Mucosa of rectum (tissue), 2 donors: ENCODE data around the gene ARID5B.
A peak's percentile ranks its signal among the peaks of the same experiment; 100 is the strongest.

Experiments used
- H3K27ac ChIP-seq, 2 donors: one replicate each; pipeline ENCODE4 v1.7.0; 2013; ENCODE audit warnings: inconsistent platforms in 2 of 2, low read depth in 2 of 2, low read length in 2 of 2
- H3K27me3 ChIP-seq, 2 donors: one replicate each; pipeline ENCODE4 v1.7.0; 2013; ENCODE audit warnings: low read length in 2 of 2; ENCODE audit not compliant: control insufficient read depth in 2 of 2, insufficient read depth in 2 of 2
- H3K36me3 ChIP-seq, 2 donors: one replicate each; pipeline ENCODE4 v1.7.0; 2013; ENCODE audit warnings: low read length in 2 of 2; ENCODE audit not compliant: control insufficient read depth in 2 of 2, insufficient read depth in 2 of 2
- H3K4me1 ChIP-seq, 2 donors: one replicate each; pipeline ENCODE4 v1.7.0; 2013; ENCODE audit warnings: low read length in 2 of 2, mild to moderate bottlenecking in 1 of 2; ENCODE audit not compliant: control insufficient read depth in 2 of 2, insufficient read depth in 2 of 2
- H3K4me3 ChIP-seq, 2 donors: one replicate each; pipeline ENCODE4 v1.7.0; 2013; ENCODE audit warnings: low read length in 2 of 2
- H3K9ac ChIP-seq, 2 donors: one replicate each; pipeline ENCODE4 v1.7.0; 2013; ENCODE audit warnings: low read length in 2 of 2, low read depth in 1 of 2, mild to moderate bottlenecking in 1 of 2
- H3K9me3 ChIP-seq, 2 donors: one replicate each; pipeline ENCODE4 v1.7.0; 2013; ENCODE audit warnings: low read length in 2 of 2; ENCODE audit not compliant: control insufficient read depth in 2 of 2
- donor health status: healthy.
- donor health status: Normal muscosa, but diverticular disease.

The ARID5B gene

DNA sequence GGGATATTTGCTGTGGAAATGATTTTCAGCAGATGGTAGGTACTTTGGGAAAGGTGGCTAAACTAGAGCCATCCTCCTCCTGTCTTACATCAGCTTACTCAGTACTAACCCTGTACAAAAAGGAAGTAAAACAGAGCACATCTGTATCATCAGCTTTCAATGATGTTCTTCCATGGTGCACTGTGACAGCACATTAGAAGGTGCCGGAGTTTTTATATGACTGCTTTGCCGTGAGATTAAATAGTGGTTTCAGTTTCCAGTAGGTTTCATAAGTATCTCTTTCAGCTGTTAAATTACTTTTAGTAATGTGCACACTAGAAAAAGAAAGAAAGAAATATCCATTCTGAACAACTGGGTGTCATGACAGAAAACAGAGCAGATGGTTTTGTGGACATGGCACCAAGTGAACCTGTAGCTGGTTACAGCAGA is 86.5 kb downstream of the ARID5B start:
- H3K4me1 ChIP-seq, result peaks cover 17 to 23% of the 10 kb centered on the region in 2 donors
- H3K9me3 ChIP-seq, result no peaks in the 10 kb centered on the region
- H3K9ac ChIP-seq, result no peak overlapping the region
- no peaks in the 10 kb centered on the region for H3K27me3 ChIP-seq
- peak overlapping the region in 1 of 2 donors; percentile 26 for H3K4me3 ChIP-seq
- peak overlapping the region; percentile 59 to 61 for H3K27ac ChIP-seq
- H3K36me3 ChIP-seq, result no peaks in the 10 kb centered on the region

DNA sequence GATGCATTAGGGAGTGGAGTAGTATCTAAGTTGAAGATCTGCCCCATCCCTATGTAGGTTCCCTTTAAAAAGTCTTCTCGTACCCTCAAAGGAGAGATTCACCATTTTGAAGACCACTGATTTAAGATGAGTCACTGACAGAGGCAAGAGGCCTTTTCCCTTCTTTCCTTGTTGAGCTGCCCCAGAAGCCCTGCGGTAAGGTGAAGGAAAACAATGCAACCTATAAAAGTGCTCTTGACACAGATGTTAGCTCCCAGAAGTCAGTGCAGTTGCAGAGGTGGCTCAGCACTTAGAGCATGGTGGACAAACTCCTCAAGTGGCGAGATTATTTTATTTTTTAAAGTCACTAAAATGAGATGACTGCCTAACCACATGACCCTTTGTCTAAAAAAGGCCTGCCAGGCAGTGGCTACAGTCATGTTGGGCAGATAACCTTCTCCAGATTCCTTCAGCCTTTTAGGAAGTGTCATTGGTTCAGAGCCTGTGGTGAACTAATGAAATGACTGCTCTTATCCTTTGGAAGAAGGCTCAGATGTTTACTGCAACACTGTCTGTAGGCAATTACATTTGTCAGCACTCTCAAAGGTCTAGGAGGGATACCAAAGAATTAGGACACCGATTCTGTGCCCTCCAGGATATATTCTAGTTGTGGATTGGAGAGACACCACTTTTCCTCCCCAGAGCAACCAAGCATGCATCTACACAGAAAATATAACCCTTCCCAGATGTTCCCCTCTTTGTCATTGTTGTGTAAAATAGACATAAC is 88.7 kb downstream of the ARID5B start:
- Histone ChIP-seq H3K4me3 (no peak overlapping the region), H3K27me3 (no peaks in the 10 kb centered on the region), H3K4me1 (peaks cover 27 to 32% of the 10 kb centered on the region in 2 donors), H3K27ac (peak overlapping the region in 1 of 2 donors; percentile 4), H3K9ac (no peak overlapping the region), H3K9me3 (no peaks in the 10 kb centered on the region), H3K36me3 (no peaks in the 10 kb centered on the region)

DNA sequence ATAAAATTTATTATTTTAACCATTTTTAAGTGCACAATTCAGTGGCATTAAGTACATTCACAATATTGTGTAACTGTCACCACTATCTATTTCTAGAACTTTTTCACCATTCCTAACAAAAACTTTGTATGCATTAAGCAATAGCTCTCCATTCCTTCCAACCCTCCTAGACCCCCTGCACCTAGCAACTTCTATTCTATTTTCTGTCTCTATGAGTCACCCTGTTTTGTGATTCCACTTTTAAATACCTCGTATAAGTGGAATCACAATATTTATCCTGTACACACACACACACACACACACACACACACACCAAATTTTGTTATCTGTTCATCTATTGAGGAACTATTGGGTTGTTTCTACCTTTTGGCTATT is 89.2 kb downstream of the ARID5B start:
- no peaks in the 10 kb centered on the region for H3K27me3 ChIP-seq
- peaks cover 27 to 37% of the 10 kb centered on the region in 2 donors for H3K4me1 ChIP-seq
- no peaks in the 10 kb centered on the region for H3K9me3 ChIP-seq
- H3K36me3 ChIP-seq, result no peaks in the 10 kb centered on the region
- no peak overlapping the region for H3K4me3 ChIP-seq
- H3K27ac ChIP-seq, result no peak overlapping the region
- H3K9ac ChIP-seq, result no peak overlapping the region

DNA sequence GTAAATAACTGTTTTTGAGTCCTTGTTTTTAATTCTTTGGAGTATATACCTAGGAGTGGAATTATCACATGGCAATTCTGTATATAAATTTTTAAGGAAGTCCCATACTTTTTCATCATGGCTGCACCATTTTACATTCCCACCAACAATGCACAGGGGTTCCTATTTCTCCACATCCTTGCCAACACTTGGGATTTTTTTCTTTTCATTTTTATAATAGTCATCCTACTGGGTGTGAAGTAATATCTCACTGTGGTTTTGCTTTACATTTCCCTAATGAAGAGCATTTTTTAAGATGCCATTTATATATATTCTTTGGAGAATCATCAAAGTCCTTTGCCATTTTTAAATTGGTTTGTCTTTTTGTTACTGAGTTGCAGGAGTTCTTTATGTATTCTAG is 89.7 kb downstream of the ARID5B start:
- no peak overlapping the region for H3K27ac ChIP-seq
- H3K9me3 ChIP-seq, result no peaks in the 10 kb centered on the region
- H3K27me3 ChIP-seq, result no peaks in the 10 kb centered on the region
- no peaks in the 10 kb centered on the region for H3K36me3 ChIP-seq
- no peak overlapping the region for H3K4me3 ChIP-seq
- peaks cover 27 to 37% of the 10 kb centered on the region in 2 donors for H3K4me1 ChIP-seq
- H3K9ac ChIP-seq, result no peak overlapping the region

DNA sequence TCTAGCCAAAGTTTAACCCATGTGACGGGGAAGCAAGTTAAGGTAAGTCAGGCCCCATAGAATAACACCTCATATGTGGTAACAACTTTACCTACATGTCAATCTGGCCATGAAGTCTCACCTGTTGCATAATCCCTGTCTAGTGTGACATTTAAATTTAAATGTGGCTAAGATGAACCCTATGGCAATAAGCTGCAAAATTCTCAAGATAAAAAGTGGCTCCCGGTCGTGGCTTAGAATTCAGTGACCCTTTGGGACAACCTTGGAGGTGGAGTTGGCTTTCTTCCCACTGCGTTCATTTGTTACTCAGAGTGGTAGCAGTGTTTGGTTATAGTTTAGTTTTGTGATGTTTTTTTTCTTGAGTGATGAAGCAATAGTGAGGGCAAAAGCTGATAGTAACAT is 90.6 kb downstream of the ARID5B start:
- Histone ChIP-seq H3K4me1 (peaks cover 27 to 36% of the 10 kb centered on the region in 2 donors), H3K9me3 (no peaks in the 10 kb centered on the region), H3K27ac (peak overlapping the region; percentile 24 to 52)

DNA sequence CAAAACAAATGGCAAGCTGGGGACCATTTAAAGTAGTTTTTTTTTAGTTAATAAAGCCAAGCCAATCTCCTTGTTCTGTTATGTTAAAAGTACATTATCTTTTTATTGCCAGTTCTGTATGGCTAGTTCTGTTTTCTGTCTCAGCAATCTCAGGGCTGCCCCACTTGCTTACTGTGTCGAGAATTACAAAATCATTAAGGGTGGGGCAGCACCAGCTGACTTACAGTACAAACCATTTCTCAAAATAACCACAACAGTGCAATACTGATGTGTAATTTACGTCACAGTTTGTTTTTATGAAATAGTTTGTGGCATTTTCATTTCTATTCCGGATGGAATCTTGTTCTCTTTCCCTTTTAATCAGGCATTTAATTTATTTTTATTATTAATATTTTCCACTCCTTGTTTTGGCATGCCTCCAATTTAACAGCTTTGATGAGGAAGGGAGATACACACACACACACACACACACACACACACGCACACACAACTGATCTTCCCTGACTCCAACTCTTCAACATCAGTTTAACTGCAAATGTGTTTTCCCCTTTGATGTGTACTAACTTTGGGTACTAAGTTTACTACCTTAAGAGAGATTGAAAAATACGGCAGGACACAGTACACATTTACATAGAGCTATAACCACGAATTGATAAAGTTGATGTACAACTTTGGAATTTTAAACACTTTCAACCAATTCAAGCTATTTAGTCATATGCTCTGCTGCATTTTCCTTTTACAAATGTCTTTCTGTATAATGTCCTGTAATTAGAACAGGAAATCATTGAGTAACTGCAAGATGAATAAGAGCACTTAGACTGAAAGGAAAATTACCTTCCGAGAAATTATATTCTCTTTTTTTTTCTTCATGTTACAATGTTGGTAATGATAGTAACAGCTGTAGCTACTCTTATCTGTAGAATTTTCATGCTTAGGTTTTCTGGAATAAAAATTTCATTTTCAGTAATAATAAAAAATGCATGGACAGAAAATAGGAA is 91.5 kb downstream of the ARID5B start:
- Histone ChIP-seq H3K9ac (peak overlapping the region in 1 of 2 donors; percentile 48), H3K27ac (peak overlapping the region; percentile 53 to 62), H3K27me3 (no peaks in the 10 kb centered on the region), H3K36me3 (no peaks in the 10 kb centered on the region), H3K4me1 (peaks cover 20 to 33% of the 10 kb centered on the region in 2 donors), H3K9me3 (no peaks in the 10 kb centered on the region), H3K4me3 (peak overlapping the region in 1 of 2 donors; percentile 35)

More for the DNA sequence above, 90.6 kb downstream of the ARID5B start:
- Histone ChIP-seq H3K27me3 (no peaks in the 10 kb centered on the region), H3K9ac (no peak overlapping the region), H3K4me3 (no peak overlapping the region), H3K36me3 (no peaks in the 10 kb centered on the region)

DNA sequence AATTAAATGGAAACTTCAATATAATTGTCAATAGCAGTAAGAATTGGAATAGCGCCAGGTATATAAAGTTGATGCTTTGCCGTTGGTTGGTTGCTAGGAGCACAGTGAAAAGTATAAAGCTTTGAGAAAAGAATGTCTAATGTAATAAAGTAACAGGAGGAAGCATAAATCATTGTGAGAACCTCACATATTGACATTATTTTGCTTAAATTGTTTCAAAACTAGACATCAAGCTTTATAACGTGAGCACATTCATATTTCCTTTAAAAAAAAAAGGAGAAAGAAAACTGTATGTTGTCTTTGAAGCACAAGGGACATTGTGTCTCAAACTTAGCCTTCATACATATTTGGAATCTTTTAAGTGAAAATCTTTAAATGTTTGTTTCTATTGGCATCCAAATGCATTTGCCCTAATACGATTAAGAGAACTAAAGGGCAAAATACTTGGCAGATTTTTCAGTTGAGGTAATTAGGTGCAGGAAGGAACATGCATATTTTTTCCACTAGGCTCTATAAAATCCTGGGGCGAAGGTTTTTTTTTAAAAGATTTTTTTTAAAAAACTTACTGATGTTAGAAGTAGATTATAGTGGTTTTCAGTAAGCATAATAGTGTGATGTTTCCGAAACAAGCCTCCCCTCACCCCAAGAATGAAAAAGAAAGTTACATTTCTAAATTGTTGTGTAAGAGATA is 92.4 kb downstream of the ARID5B start:
- Histone ChIP-seq H3K4me1 (peaks cover 15 to 27% of the 10 kb centered on the region in 2 donors), H3K4me3 (peak overlapping the region in 1 of 2 donors; percentile 5), H3K27me3 (no peaks in the 10 kb centered on the region), H3K9ac (no peak overlapping the region), H3K27ac (peak overlapping the region; percentile 53 to 62), H3K36me3 (no peaks in the 10 kb centered on the region), H3K9me3 (no peaks in the 10 kb centered on the region)

DNA sequence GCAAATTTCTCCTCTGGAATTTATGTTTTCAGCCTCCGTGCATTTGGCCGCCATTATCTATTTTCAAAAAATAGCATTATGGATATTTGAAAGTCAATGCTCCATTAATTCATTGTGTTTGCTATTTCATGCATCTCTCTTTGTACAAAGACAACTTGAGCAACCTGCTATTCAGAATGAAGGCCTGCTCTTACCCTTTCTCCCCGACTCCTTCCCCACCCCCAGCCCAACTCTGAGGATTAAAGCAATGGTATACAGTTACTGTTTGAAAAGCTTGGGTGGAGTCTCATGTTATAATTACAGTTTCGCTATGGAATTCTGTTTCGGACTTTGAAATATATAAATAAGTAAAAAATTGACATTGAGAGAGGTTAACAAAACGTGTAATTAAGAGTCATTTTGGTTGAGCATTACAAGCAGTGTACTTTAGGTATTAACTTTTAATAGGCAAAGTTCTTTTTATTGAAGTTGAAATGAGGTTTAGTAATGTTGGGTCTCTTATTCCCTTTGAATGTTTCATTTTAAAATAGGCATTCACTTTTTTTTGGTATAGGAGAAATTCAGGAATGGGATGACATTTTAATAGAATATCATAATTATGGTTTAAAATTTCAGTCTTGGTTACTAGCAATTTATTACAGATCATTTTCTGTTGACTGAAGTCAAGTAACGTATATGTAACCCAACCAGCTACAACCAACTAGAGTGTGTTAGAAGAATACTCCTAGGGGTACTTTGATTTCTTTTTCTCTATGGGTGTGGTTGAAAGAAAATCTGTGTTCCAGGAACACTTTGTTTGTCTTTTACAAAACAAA is 93.1 kb downstream of the ARID5B start:
- H3K36me3 ChIP-seq, result no peaks in the 10 kb centered on the region
- peak overlapping the region; percentile 6 to 13 for H3K4me3 ChIP-seq
- no peaks in the 10 kb centered on the region for H3K9me3 ChIP-seq
- H3K9ac ChIP-seq, result no peak overlapping the region
- H3K27ac ChIP-seq, result peak overlapping the region; percentile 45 to 52
- H3K4me1 ChIP-seq, result peaks cover 15 to 27% of the 10 kb centered on the region in 2 donors
- no peaks in the 10 kb centered on the region for H3K27me3 ChIP-seq

DNA sequence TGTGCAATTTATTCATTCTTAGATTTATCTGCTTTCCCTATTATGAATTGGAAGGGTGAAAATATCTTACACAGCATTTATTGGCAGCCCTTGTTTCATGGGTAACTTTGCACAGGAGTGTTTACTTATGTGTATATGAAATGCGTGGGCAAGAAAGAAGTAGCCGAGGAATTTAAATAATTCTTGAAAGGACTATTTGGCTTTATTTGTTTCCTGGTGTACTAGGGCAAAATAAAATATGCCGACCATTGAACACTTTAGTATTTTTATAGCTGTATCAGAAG is 93.7 kb downstream of the ARID5B start:
- Histone ChIP-seq H3K4me3 (no peak overlapping the region), H3K36me3 (no peaks in the 10 kb centered on the region), H3K9me3 (no peaks in the 10 kb centered on the region), H3K27ac (peak overlapping the region; percentile 18 to 23), H3K4me1 (peaks cover 15 to 27% of the 10 kb centered on the region in 2 donors), H3K27me3 (no peaks in the 10 kb centered on the region), H3K9ac (no peak overlapping the region)
